Measurements from ENCODE around the gene CFAP97D2. TPM values are rescaled to one million over a fixed set of nuclear protein-coding genes. Genes with fewer than 3 reads are reported as not detected.

The CFAP97D2 gene
- total and polyA plus RNA-seq, 2 donors (not counting 3 experiments of a cell fraction or from before 2014, with no cell fraction given) = not detected

- Histone ChIP-seq H4K20me1 (replicated peaks; ENCODE audit: control insufficient read depth, extremely low read depth, insufficient read depth, low read length) (no peaks in the 10 kb centered on the region), H2AFZ (ENCODE audit: low read depth, low read length) (no peak overlapping the region), H3K27ac (ENCODE audit: insufficient read depth, low read depth, low read length) (no peak overlapping the region), H3K4me3 (replicated peaks in 1 of 3; ENCODE audit: insufficient read depth in 1 of 3, low read depth in 1 of 3, low read length in 3 of 3) (no peak overlapping the region), H3K4me1 (ENCODE audit: control insufficient read depth, extremely low read depth, insufficient read depth, low read length) (no peaks in the 10 kb centered on the region), H3K9me1 (replicated peaks; ENCODE audit: control insufficient read depth, extremely low read depth, insufficient read depth, low read length) (no peaks in the 10 kb centered on the region), H3K9ac (replicated peaks; ENCODE audit: extremely low read depth, insufficient read depth, low read length) (no peak overlapping the region), H3K9me3 (replicated peaks; ENCODE audit: control insufficient read depth, insufficient read depth, low read length) (no peaks in the 10 kb centered on the region), H3K36me3 (ENCODE audit: control insufficient read depth in 2 of 2, extremely low read depth in 1 of 2, insufficient read depth in 2 of 2, low read length in 2 of 2) (peaks cover 29 to 30% of the 10 kb centered on the region in 2 experiments), H3K79me2 (ENCODE audit: control insufficient read depth, insufficient read depth, low read length) (no peaks in the 10 kb centered on the region), H3K27me3 (ENCODE audit: control insufficient read depth in 2 of 2, insufficient read depth in 2 of 2, low read length in 2 of 2) (no peaks in the 10 kb centered on the region), H3K4me2 (ENCODE audit: insufficient read depth, low read length) (no peak overlapping the region)
- ChIA-PET POLR2A (no interaction called here), CTCF (no interaction called here)
- DNase-seq (ENCODE audit: low read depth, low spot score) = no peak
- no peak for FAIRE-seq
- dilution Hi-C loops (cut with MboI; ENCODE audit: extremely low pct_ligation_motif_present, low sequenced_read_pairs) (no loop called here), intact Hi-C loops (cut with micrococcal nuclease) (no loop called here)
- BruUV-seq (replicated peaks) = no TSS peak
- TF ChIP-seq EZH2 (IDR thresholded peaks at IDR 0.05; ENCODE audit: borderline replicate concordance, low read depth, low read length, severe bottlenecking) (no peak), POLR2A (IDR thresholded peaks at IDR 0.05; ENCODE audit: low read depth, low read length) (no peak), POLR2AphosphoS5 (IDR thresholded peaks at IDR 0.05; ENCODE audit: insufficient read depth, low read depth, low read length) (no peak), CTCF (IDR thresholded peaks at IDR 0.05; ENCODE audit: extremely low read depth in 1 of 2, insufficient read depth in 1 of 2, low read depth in 1 of 2, low read length in 2 of 2) (no peak), JUN (IDR thresholded peaks at IDR 0.05; ENCODE audit: borderline replicate concordance, insufficient read depth, insufficient read length, low read depth) (no peak), MAX (IDR thresholded peaks at IDR 0.05; ENCODE audit: insufficient read depth, insufficient read length) (no peak), MYC (IDR thresholded peaks at IDR 0.05; ENCODE audit: low read depth, low read length) (no peak), FOS (IDR thresholded peaks at IDR 0.05; ENCODE audit: borderline replicate concordance, insufficient read depth, low read length) (no peak), GATA2 (IDR thresholded peaks at IDR 0.05; ENCODE audit: insufficient read depth, insufficient read length, low read depth, low read length) (no peak)
Measured at GRCh38 chr13:114266241-114266640, 87.2 kb downstream of the CFAP97D2 start.

All from endothelial cell of umbilical vein (primary cell).